CD8-positive, alpha-beta memory T cell (primary cell): ENCODE measurements around the gene PTPRO. TPM values are rescaled to one million over a fixed set of nuclear protein-coding genes. Genes with fewer than 3 reads are reported as not detected.

Experiments used
- CTCF ChIA-PET: fragments of 350-600 bp; sonication (Branson Sonifier 250); formaldehyde crosslinking; loops from one replicate; lab custom pipeline; 2021; ENCODE audit warnings: antibody characterized with exemption; lab: Charles Lee
- POLR2A ChIA-PET: fragments of 350-600 bp; sonication (Branson Sonifier 250); formaldehyde crosslinking; loops from one replicate; lab custom pipeline; 2021; ENCODE audit warnings: antibody characterized with exemption; lab: Charles Lee
- DNase-seq, 5 donors: peaks; one replicate each; pipeline versions ENCODE4 v3.0.0 to v3.0.0-alpha.2; 2020 to 2022; ENCODE audit warnings: mixed read lengths in 1 of 5
- H3K27ac ChIP-seq: one replicate; pipeline ENCODE4 v1.7.0; 2013; ENCODE audit warnings: low read depth, mild to moderate bottlenecking, low read length, moderate library complexity
- H3K27me3 ChIP-seq: 2 replicates; pipeline ENCODE4 v1.7.0; 2013; ENCODE audit warnings: low read length, mild to moderate bottlenecking; ENCODE audit not compliant: insufficient read depth, poor library complexity, severe bottlenecking
- H3K36me3 ChIP-seq: 2 replicates; pipeline ENCODE4 v1.7.0; 2013; ENCODE audit warnings: mild to moderate bottlenecking, low read length, moderate library complexity; ENCODE audit not compliant: insufficient read depth
- H3K4me1 ChIP-seq: 2 replicates; pipeline ENCODE4 v1.7.0; 2013; ENCODE audit warnings: mild to moderate bottlenecking, low read length, moderate library complexity; ENCODE audit not compliant: insufficient read depth
- H3K4me3 ChIP-seq: 2 replicates; pipeline ENCODE4 v1.7.0; 2013; ENCODE audit warnings: mild to moderate bottlenecking, low read length
- H3K9me3 ChIP-seq: 2 replicates; pipeline ENCODE4 v1.7.0; 2013; ENCODE audit warnings: mild to moderate bottlenecking, low read length
- H3K27ac Mint-ChIP-seq, 8 donors: one replicate each; pipeline ENCODE4 v1.8.0; 2020 to 2021; ENCODE audit warnings: mixed read lengths in 8 of 8, mild to moderate bottlenecking in 6 of 8, inconsistent platforms in 3 of 8, moderate library complexity in 3 of 8
- H3K27me3 Mint-ChIP-seq, 2 donors: one replicate each; pipeline ENCODE4 v1.8.0; 2020 to 2021; ENCODE audit warnings: mixed read lengths in 2 of 2, mild to moderate bottlenecking in 1 of 2, moderate library complexity in 1 of 2
- H3K36me3 Mint-ChIP-seq, 3 donors: one replicate each; pipeline ENCODE4 v1.8.0; 2020 to 2021; ENCODE audit warnings: mixed read lengths in 3 of 3, inconsistent platforms in 1 of 3, mild to moderate bottlenecking in 1 of 3
- H3K4me1 Mint-ChIP-seq, 3 donors: one replicate each; pipeline ENCODE4 v1.8.0; 2020 to 2021; ENCODE audit warnings: mixed read lengths in 3 of 3, inconsistent platforms in 1 of 3, mild to moderate bottlenecking in 1 of 3
- H3K4me3 Mint-ChIP-seq, 7 donors: one replicate each; pipeline ENCODE4 v1.8.0; 2020 to 2021; ENCODE audit warnings: mixed read lengths in 7 of 7, mild to moderate bottlenecking in 6 of 7, moderate library complexity in 4 of 7, inconsistent platforms in 2 of 7
- H3K9me3 Mint-ChIP-seq, 5 donors: one replicate each; pipeline ENCODE4 v1.8.0; 2020 to 2022; ENCODE audit warnings: mixed read lengths in 5 of 5, mild to moderate bottlenecking in 3 of 5, moderate library complexity in 2 of 5, inconsistent platforms in 1 of 5
- polyA plus RNA-seq: library from polyadenylated mRNA; unstranded; fragments of 300-500 nt; fragmentation: Illumina TruSeq; gene quantifications from one replicate; pipeline ENCODE4 v1.2.3, GENCODE V29; 2021
- total RNA-seq, 2 experiments: library from RNA; stranded (reverse); gene quantifications; one replicate each; pipeline ENCODE4 v1.2.3, GENCODE V29; 2021

The PTPRO gene
- total and polyA plus RNA-seq, 3 experiments from 2014 or later, result 0.27 to 0.48 (median 0.47) TPM

DNA sequence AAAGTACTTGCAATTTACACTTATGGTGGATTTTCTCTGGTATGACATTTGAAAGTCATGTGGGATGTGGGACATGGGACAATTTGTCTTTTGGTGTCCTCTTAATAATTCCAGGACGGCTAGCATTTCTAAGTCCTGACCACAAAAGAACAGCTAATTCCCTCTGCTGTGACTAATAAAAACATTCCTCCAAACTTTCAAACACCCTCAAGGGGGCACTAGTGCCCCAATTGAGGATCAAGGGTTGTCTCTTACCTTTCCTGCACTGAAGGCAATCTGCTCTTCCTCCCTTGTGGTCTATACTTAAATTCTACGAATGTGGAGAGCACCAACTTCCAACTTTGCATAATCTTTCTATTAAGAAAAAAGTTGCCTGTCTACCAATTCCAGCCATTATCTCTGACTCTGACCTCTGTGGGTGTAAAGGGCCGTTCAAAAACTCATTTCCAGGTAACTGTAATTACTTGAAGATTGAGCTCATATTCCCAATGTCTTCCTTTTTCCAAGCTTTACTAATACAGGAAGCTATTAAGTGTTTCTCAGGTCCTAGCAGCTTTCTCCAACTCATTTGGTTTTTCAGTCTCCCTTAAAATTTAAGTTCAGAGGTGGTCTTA, 210.2 kb downstream of the PTPRO start:
- Histone ChIP-seq H3K4me1 (peaks cover 24% of the 10 kb centered on the region), H3K9me3 (no peaks in the 10 kb centered on the region), H3K4me3 (no peak overlapping the region), H3K36me3 (no peaks in the 10 kb centered on the region), H3K27ac (no peak overlapping the region), H3K27me3 (no peaks in the 10 kb centered on the region)
- peaks cover 6 to 14% (median 7%) of the 10 kb centered on the region in 3 donors for H3K4me1 Mint-ChIP-seq
- ChIA-PET CTCF (interaction anchor here (0.6 to 3.1 kb wide), 17 partner anchors 9 to 378 kb away, joined by 3 to 45 read pairs (median 5); partner anchors contain the start of gene DERA), POLR2A (interaction anchor here (0.7 kb wide), 1 partner anchor 52 kb away, joined by 3 read pairs; no protein-coding TSS in a partner anchor)
- no peak overlapping the region for H3K27ac Mint-ChIP-seq
- peaks cover 0 to 9% (median 1%) of the 10 kb centered on the region in 3 donors for H3K36me3 Mint-ChIP-seq
- peak in 2 of 5 donors; percentile 30 to 65 for DNase-seq
- H3K27me3 Mint-ChIP-seq, result peaks cover 2 to 4% of the 10 kb centered on the region in 2 donors
- no peak overlapping the region for H3K4me3 Mint-ChIP-seq
- peaks cover 0 to 13% (median 7%) of the 10 kb centered on the region in 5 donors for H3K9me3 Mint-ChIP-seq

- POLR2A ChIA-PET, result interaction anchor here (0.7 to 1.0 kb wide), 2 partner anchors 12 to 36 kb away, joined by 3 read pairs; no protein-coding TSS in a partner anchor
- H3K36me3 Mint-ChIP-seq, result peaks cover 0 to 1% (median 0%) of the 10 kb centered on the region in 3 donors
Measured at GRCh38 chr12:15534322-15534721, 212.0 kb downstream of the PTPRO start.

GRCh38 chr12:15534874-15535273, 212.6 kb downstream of the PTPRO start:
- Histone ChIP-seq H3K4me3 (no peak overlapping the region), H3K36me3 (no peaks in the 10 kb centered on the region), H3K4me1 (peaks cover 27% of the 10 kb centered on the region), H3K27ac (no peak overlapping the region), H3K27me3 (no peaks in the 10 kb centered on the region), H3K9me3 (no peaks in the 10 kb centered on the region)
- Mint-ChIP-seq H3K27me3 (no peaks in the 10 kb centered on the region), H3K4me1 (peaks cover 6 to 14% (median 7%) of the 10 kb centered on the region in 3 donors), H3K36me3 (peaks cover 0 to 1% (median 0%) of the 10 kb centered on the region in 3 donors), H3K9me3 (no peaks in the 10 kb centered on the region), H3K4me3 (peak overlapping the region in 1 of 7 donors; percentile 66), H3K27ac (no peak overlapping the region)
- ChIA-PET CTCF (interaction anchor here (1.0 to 2.2 kb wide), 2 partner anchors 18 to 50 kb away, joined by 3 to 11 read pairs; no protein-coding TSS in a partner anchor), POLR2A (interaction anchor here (1.0 kb wide), 1 partner anchor 12 kb away, joined by 3 read pairs; no protein-coding TSS in a partner anchor)
- no peak for DNase-seq

More at GRCh38 chr12:15534322-15534721, 212.0 kb downstream of the PTPRO start:
- Histone ChIP-seq H3K4me3 (peak overlapping the region; percentile 48), H3K4me1 (peaks cover 27% of the 10 kb centered on the region), H3K27ac (no peak overlapping the region), H3K9me3 (no peaks in the 10 kb centered on the region), H3K36me3 (no peaks in the 10 kb centered on the region), H3K27me3 (no peaks in the 10 kb centered on the region)
- CTCF ChIA-PET, result interaction anchor here (1.0 to 2.2 kb wide), 2 partner anchors 19 to 50 kb away, joined by 3 to 11 read pairs; no protein-coding TSS in a partner anchor
- Mint-ChIP-seq H3K4me3 (peak overlapping the region in 6 of 7 donors; percentile 57 to 79 (median 66)), H3K9me3 (no peaks in the 10 kb centered on the region), H3K4me1 (peaks cover 6 to 14% (median 7%) of the 10 kb centered on the region in 3 donors), H3K27ac (peak overlapping the region in 6 of 8 donors; percentile 8 to 83 (median 74)), H3K27me3 (no peaks in the 10 kb centered on the region)
- peak in 1 of 5 donors; percentile 30 for DNase-seq

DNA sequence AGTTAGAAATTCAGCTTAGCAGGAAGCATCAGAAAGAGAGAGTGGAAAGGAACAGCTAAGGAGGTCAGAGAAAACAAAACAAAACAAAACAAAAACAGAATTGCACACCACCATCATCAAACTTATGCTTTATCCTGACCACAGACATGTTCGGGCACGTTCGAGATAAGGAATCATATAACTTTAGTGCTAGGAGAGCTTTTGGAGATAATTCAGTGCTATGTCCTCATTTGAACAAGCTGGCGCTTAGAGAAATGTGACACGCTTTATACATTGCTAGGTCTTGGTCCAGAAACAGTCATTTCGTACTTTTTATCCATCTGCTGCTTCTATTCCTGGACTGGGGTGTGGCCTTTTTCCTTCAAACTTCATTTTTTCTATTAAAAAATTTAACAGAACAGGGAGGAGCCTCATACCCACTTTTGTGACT, 213.1 kb downstream of the PTPRO start:
- Mint-ChIP-seq H3K27ac (no peak overlapping the region), H3K4me1 (peaks cover 6 to 14% (median 7%) of the 10 kb centered on the region in 3 donors)

DNA sequence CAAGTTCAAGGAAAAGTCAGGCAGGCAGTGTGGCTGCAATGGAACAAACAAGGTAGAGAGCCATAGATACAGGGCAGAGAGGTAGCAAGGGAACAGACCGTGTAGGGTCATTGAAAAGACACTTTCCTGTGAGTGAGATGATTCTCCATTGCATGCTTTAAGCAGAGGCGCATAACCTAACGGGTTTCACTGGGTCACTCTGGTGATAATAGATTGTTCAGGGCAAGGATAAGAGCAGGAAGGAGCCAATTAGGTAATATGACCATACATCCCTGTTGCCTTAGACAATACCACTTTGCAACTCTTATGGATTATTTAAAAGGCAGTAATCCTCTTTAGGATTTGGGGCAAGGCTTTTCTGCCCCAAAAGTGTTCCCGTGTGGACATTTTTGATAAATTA, 214.1 kb downstream of the PTPRO start:
- no peak overlapping the region for H3K4me3 Mint-ChIP-seq
- peaks cover 29% of the 10 kb centered on the region for H3K4me1 ChIP-seq
- H3K9me3 ChIP-seq, result no peaks in the 10 kb centered on the region
- H3K36me3 Mint-ChIP-seq, result peaks cover 0 to 1% (median 0%) of the 10 kb centered on the region in 3 donors
- no peaks in the 10 kb centered on the region for H3K36me3 ChIP-seq
- H3K27ac ChIP-seq, result no peak overlapping the region
- H3K27ac Mint-ChIP-seq, result no peak overlapping the region
- no peaks in the 10 kb centered on the region for H3K9me3 Mint-ChIP-seq
- peaks cover 6 to 14% (median 7%) of the 10 kb centered on the region in 3 donors for H3K4me1 Mint-ChIP-seq
- H3K27me3 ChIP-seq, result no peaks in the 10 kb centered on the region
- CTCF ChIA-PET, result no interaction called here
- DNase-seq, result no peak
- H3K27me3 Mint-ChIP-seq, result no peaks in the 10 kb centered on the region
- no peak overlapping the region for H3K4me3 ChIP-seq
- POLR2A ChIA-PET, result no interaction called here

More for the DNA sequence above, 213.1 kb downstream of the PTPRO start:
- Histone ChIP-seq H3K27ac (no peak overlapping the region), H3K9me3 (no peaks in the 10 kb centered on the region), H3K36me3 (no peaks in the 10 kb centered on the region), H3K4me1 (peaks cover 27% of the 10 kb centered on the region), H3K4me3 (no peak overlapping the region), H3K27me3 (no peaks in the 10 kb centered on the region)
- no peak for DNase-seq
- Mint-ChIP-seq H3K27me3 (no peaks in the 10 kb centered on the region), H3K36me3 (peaks cover 0 to 1% (median 0%) of the 10 kb centered on the region in 3 donors), H3K9me3 (no peaks in the 10 kb centered on the region), H3K4me3 (no peak overlapping the region)
- CTCF ChIA-PET, result interaction anchor here (2.2 kb wide), 1 partner anchor 49 kb away, joined by 11 read pairs; no protein-coding TSS in a partner anchor
- POLR2A ChIA-PET, result interaction anchor here (1.0 kb wide), 1 partner anchor 11 kb away, joined by 3 read pairs; no protein-coding TSS in a partner anchor

GRCh38 chr12:15538881-15539280, 216.6 kb downstream of the PTPRO start:
- peaks cover 21% of the 10 kb centered on the region for H3K4me1 ChIP-seq

GRCh38 chr12:15540005-15540404, 217.7 kb downstream of the PTPRO start:
- peaks cover 20% of the 10 kb centered on the region for H3K4me1 ChIP-seq

More at GRCh38 chr12:15538881-15539280, 216.6 kb downstream of the PTPRO start:
- peaks cover 0 to 1% (median 0%) of the 10 kb centered on the region in 3 donors for H3K36me3 Mint-ChIP-seq
- CTCF ChIA-PET, result no interaction called here
- Histone ChIP-seq H3K27me3 (no peaks in the 10 kb centered on the region), H3K9me3 (no peaks in the 10 kb centered on the region), H3K36me3 (no peaks in the 10 kb centered on the region), H3K27ac (no peak overlapping the region), H3K4me3 (no peak overlapping the region)
- no peak overlapping the region for H3K4me3 Mint-ChIP-seq
- peaks cover 0 to 3% of the 10 kb centered on the region in 2 donors for H3K27me3 Mint-ChIP-seq
- no peaks in the 10 kb centered on the region for H3K9me3 Mint-ChIP-seq
- POLR2A ChIA-PET, result no interaction called here
- peaks cover 0 to 10% (median 5%) of the 10 kb centered on the region in 3 donors for H3K4me1 Mint-ChIP-seq
- H3K27ac Mint-ChIP-seq, result no peak overlapping the region
- DNase-seq, result no peak

More at GRCh38 chr12:15540005-15540404, 217.7 kb downstream of the PTPRO start:
- Mint-ChIP-seq H3K27me3 (peaks cover 0 to 3% of the 10 kb centered on the region in 2 donors), H3K4me1 (peaks cover 7 to 12% (median 8%) of the 10 kb centered on the region in 3 donors), H3K4me3 (no peak overlapping the region), H3K27ac (no peak overlapping the region), H3K36me3 (no peaks in the 10 kb centered on the region), H3K9me3 (no peaks in the 10 kb centered on the region)
- H3K4me3 ChIP-seq, result no peak overlapping the region
- no peaks in the 10 kb centered on the region for H3K27me3 ChIP-seq
- ChIA-PET POLR2A (no interaction called here), CTCF (no interaction called here)
- no peaks in the 10 kb centered on the region for H3K36me3 ChIP-seq
- H3K9me3 ChIP-seq, result no peaks in the 10 kb centered on the region
- H3K27ac ChIP-seq, result no peak overlapping the region
- DNase-seq, result no peak
